Smooth muscle cell (in vitro differentiated cells): ENCODE data around the gene POLR2E. TPM values are rescaled to one million over a fixed set of nuclear protein-coding genes. Genes with fewer than 3 reads are reported as not detected.

ENCODE experiments used
- DNase-seq: peaks from one replicate; lab custom pipeline; 2025; ENCODE audit not compliant: unreplicated experiment; lab: John Stamatoyannopoulos, UW
- H2AFZ ChIP-seq: fragments of 200-600 bp; sonication (generic); 2 replicates; pipeline ENCODE4 v1.6.0; 2016; ENCODE audit warnings: antibody characterized with exemption, low read depth, mild to moderate bottlenecking
- H3F3A ChIP-seq: fragments of 200-600 bp; sonication (generic); 2 replicates; pipeline ENCODE4 v1.6.0; 2017; ENCODE audit warnings: antibody characterized with exemption, low read depth
- H3K27ac ChIP-seq: fragments of 200-600 bp; sonication (generic); 2 replicates; pipeline ENCODE4 v1.5.1; 2016; ENCODE audit warnings: low read depth, mild to moderate bottlenecking
- H3K27me3 ChIP-seq: fragments of 200-600 bp; sonication (generic); 2 replicates; pipeline ENCODE4 v1.6.1; 2016; ENCODE audit warnings: low read depth, mild to moderate bottlenecking
- H3K36me3 ChIP-seq: fragments of 200-600 bp; sonication (generic); 2 replicates; pipeline ENCODE4 v1.5.1; 2016; ENCODE audit warnings: low read depth
- H3K4me1 ChIP-seq: fragments of 200-600 bp; sonication (generic); 2 replicates; pipeline ENCODE4 v1.5.1; 2016; ENCODE audit warnings: low read depth
- H3K4me2 ChIP-seq: fragments of 200-600 bp; sonication (generic); 2 replicates; pipeline ENCODE4 v1.6.0; 2016; ENCODE audit warnings: mild to moderate bottlenecking
- H3K4me3 ChIP-seq: fragments of 200-600 bp; sonication (generic); 2 replicates; pipeline ENCODE4 v1.5.1; 2016; ENCODE audit warnings: mild to moderate bottlenecking
- H3K79me2 ChIP-seq: fragments of 200-600 bp; sonication (generic); 2 replicates; pipeline ENCODE4 v1.6.0; 2016; ENCODE audit warnings: low read depth, mild to moderate bottlenecking
- H3K9ac ChIP-seq: fragments of 200-600 bp; sonication (generic); 2 replicates; pipeline ENCODE4 v1.6.0; 2016; ENCODE audit warnings: low read depth
- H3K9me3 ChIP-seq: fragments of 200-600 bp; sonication (generic); replicated peaks from 2 replicates; pipeline ENCODE4 v1.5.1; 2016; ENCODE audit warnings: low read depth
- H4K20me1 ChIP-seq: fragments of 200-600 bp; sonication (generic); 2 replicates; pipeline ENCODE4 v1.6.0; 2016; ENCODE audit warnings: low read depth
- CTCF ChIP-seq: fragments of 200-600 bp; sonication (generic); IDR thresholded peaks from 2 replicates; pipeline ENCODE4 v1.5.1; 2017; ENCODE audit warnings: borderline replicate concordance, mild to moderate bottlenecking, antibody characterized with exemption; ENCODE audit not compliant: insufficient read depth, poor library complexity, severe bottlenecking
- WGBS: methylation state at CpG from one replicate; pipeline ENCODE4 v1.1.7; 2016; ENCODE audit warnings: low lambda C conversion rate; 5-methylcytosine and 5-hydroxymethylcytosine counted together
- polyA plus RNA-seq: library from polyadenylated mRNA; unstranded; fragments of >200 nt; fragmentation: Nextera tagmentation; extraction: Ambion mirVana; gene quantifications from 2 replicates; pipeline ENCODE4 v1.2.1, GENCODE V29; 2016
- total RNA-seq: library from RNA; depleted of rRNA; stranded (reverse); fragments of >200 nt; gene quantifications from 2 replicates; pipeline ENCODE4 v1.2.3, GENCODE V29; 2014

POLR2E gene
- total and polyA plus RNA-seq, 2 experiments from 2014 or later, result 114 to 235 TPM

- Histone ChIP-seq H3K4me3 (no peak overlapping the region), H3K79me2 (peaks cover 24% of the 10 kb centered on the region), H3K4me1 (no peaks in the 10 kb centered on the region), H4K20me1 (peaks cover 46% of the 10 kb centered on the region), H2AFZ (no peak overlapping the region), H3K9ac (no peak overlapping the region), H3K4me2 (no peak overlapping the region), H3K36me3 (no peaks in the 10 kb centered on the region), H3K27me3 (no peaks in the 10 kb centered on the region), H3K27ac (no peak overlapping the region), H3F3A (no peaks in the 10 kb centered on the region), H3K9me3 (no peaks in the 10 kb centered on the region)
- no peak for TF ChIP-seq CTCF
- no peak for DNase-seq
- 98% methylated on average over 10 of the region's 10 CpGs for WGBS
These were observed 26.2 kb upstream of the POLR2E start for GRCh38 chr19:1121395-1121794.

GRCh38 chr19:1119475-1120217 lies 24.5 kb upstream of the POLR2E start:
- no peaks in the 10 kb centered on the region for H3K27me3 ChIP-seq
- H3K79me2 ChIP-seq, result peaks cover 9% of the 10 kb centered on the region
- H4K20me1 ChIP-seq, result peaks cover 30% of the 10 kb centered on the region
- 94% methylated on average over 50 of the region's 50 CpGs for WGBS
- H3F3A ChIP-seq, result peaks cover 4% of the 10 kb centered on the region
- H3K4me2 ChIP-seq, result no peak overlapping the region
- no peaks in the 10 kb centered on the region for H3K4me1 ChIP-seq
- H3K9me3 ChIP-seq, result no peaks in the 10 kb centered on the region
- no peak overlapping the region for H3K9ac ChIP-seq
- no peaks in the 10 kb centered on the region for H3K36me3 ChIP-seq
- TF ChIP-seq CTCF, result no peak
- H2AFZ ChIP-seq, result no peak overlapping the region
- DNase-seq, result no peak
- H3K4me3 ChIP-seq, result no peak overlapping the region
- H3K27ac ChIP-seq, result no peak overlapping the region

- Histone ChIP-seq H3K4me2 (no peak overlapping the region), H2AFZ (no peak overlapping the region), H3K4me3 (no peak overlapping the region), H3K36me3 (no peaks in the 10 kb centered on the region), H3K9me3 (no peaks in the 10 kb centered on the region), H3F3A (peaks cover 6% of the 10 kb centered on the region), H3K27me3 (no peaks in the 10 kb centered on the region), H3K4me1 (no peaks in the 10 kb centered on the region), H4K20me1 (peaks cover 24% of the 10 kb centered on the region), H3K27ac (no peak overlapping the region), H3K79me2 (peaks cover 9% of the 10 kb centered on the region), H3K9ac (no peak overlapping the region)
- no peak for TF ChIP-seq CTCF
- no peak for DNase-seq
- 98% methylated on average over 31 of the region's 34 CpGs for WGBS
These were observed 23.8 kb upstream of the POLR2E start for GRCh38 chr19:1118999-1119398.

GRCh38 chr19:1117654-1118053 lies 22.5 kb upstream of the POLR2E start:
- H3K9me3 ChIP-seq, result no peaks in the 10 kb centered on the region
- no peaks in the 10 kb centered on the region for H3K27me3 ChIP-seq
- no peak for DNase-seq
- H3K4me1 ChIP-seq, result no peaks in the 10 kb centered on the region
- H4K20me1 ChIP-seq, result peaks cover 10% of the 10 kb centered on the region
- no peak overlapping the region for H3K4me2 ChIP-seq
- peaks cover 9% of the 10 kb centered on the region for H3K79me2 ChIP-seq
- no peak overlapping the region for H3K4me3 ChIP-seq
- H3K9ac ChIP-seq, result no peak overlapping the region
- 98% methylated on average over 16 of the region's 16 CpGs for WGBS
- H3K27ac ChIP-seq, result no peak overlapping the region
- no peak for TF ChIP-seq CTCF
- H3F3A ChIP-seq, result peaks cover 10% of the 10 kb centered on the region
- H2AFZ ChIP-seq, result no peak overlapping the region
- H3K36me3 ChIP-seq, result no peaks in the 10 kb centered on the region
